ENCODE data around the gene BCL10. TPM values are rescaled to one million over a fixed set of nuclear protein-coding genes. Genes with fewer than 3 reads are reported as not detected.
A peak's percentile ranks its signal among the peaks of the same experiment; 100 is the strongest.

BCL10 gene
- total and polyA plus RNA-seq, 8 donors, result 25.0 to 33.5 (median 30.8) TPM

GRCh38 chr1:85311818-85312217 lies 35.4 kb upstream of the BCL10 start:
- H3K27me3 ChIP-seq, result peaks cover 0 to 17% of the 10 kb centered on the region in 2 donors
- intact Hi-C loops (cut with DNase I), result no loop called here
- no peak overlapping the region for H3K4me3 ChIP-seq
- H3K4me1 ChIP-seq, result peaks cover 9 to 13% of the 10 kb centered on the region in 2 donors
- no peak overlapping the region for H3K27ac ChIP-seq
- no peak for DNase-seq
- no peak for ATAC-seq
- H3K9me3 ChIP-seq, result no peaks in the 10 kb centered on the region
- TF ChIP-seq, protein P1, sequence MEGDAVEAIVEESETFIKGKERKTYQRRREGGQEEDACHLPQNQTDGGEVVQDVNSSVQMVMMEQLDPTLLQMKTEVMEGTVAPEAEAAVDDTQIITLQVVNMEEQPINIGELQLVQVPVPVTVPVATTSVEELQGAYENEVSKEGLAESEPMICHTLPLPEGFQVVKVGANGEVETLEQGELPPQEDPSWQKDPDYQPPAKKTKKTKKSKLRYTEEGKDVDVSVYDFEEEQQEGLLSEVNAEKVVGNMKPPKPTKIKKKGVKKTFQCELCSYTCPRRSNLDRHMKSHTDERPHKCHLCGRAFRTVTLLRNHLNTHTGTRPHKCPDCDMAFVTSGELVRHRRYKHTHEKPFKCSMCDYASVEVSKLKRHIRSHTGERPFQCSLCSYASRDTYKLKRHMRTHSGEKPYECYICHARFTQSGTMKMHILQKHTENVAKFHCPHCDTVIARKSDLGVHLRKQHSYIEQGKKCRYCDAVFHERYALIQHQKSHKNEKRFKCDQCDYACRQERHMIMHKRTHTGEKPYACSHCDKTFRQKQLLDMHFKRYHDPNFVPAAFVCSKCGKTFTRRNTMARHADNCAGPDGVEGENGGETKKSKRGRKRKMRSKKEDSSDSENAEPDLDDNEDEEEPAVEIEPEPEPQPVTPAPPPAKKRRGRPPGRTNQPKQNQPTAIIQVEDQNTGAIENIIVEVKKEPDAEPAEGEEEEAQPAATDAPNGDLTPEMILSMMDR (IDR thresholded peaks at IDR 0.05), result no peak
- H3K36me3 ChIP-seq, result no peaks in the 10 kb centered on the region

- ATAC-seq, result peak; percentile 21
- no peaks in the 10 kb centered on the region for H3K9me3 ChIP-seq
- intact Hi-C loops (cut with DNase I), result loop anchor here in 1 of 2 donors (10.0 kb wide), 2 partner anchors 276 to 386 kb away; partner anchors contain the start of gene CCN1
- DNase-seq, result no peak
- H3K4me1 ChIP-seq, result peaks cover 5 to 7% of the 10 kb centered on the region in 2 donors
- TF ChIP-seq, protein P1 (IDR thresholded peaks at IDR 0.05), result no peak
- no peak overlapping the region for H3K27ac ChIP-seq
- peaks cover 0 to 17% of the 10 kb centered on the region in 2 donors for H3K27me3 ChIP-seq
- no peaks in the 10 kb centered on the region for H3K36me3 ChIP-seq
- H3K4me3 ChIP-seq, result no peak overlapping the region
Measured at GRCh38 chr1:85308833-85309350, 32.5 kb upstream of the BCL10 start.

GRCh38 chr1:85307987-85308832 lies 31.8 kb upstream of the BCL10 start:
- peaks cover 3 to 7% of the 10 kb centered on the region in 2 donors for H3K4me1 ChIP-seq
- H3K36me3 ChIP-seq, result no peaks in the 10 kb centered on the region
- H3K27me3 ChIP-seq, result peaks cover 0 to 17% of the 10 kb centered on the region in 2 donors
- H3K27ac ChIP-seq, result no peak overlapping the region
- ATAC-seq (peak; percentile 100), DNase-seq (peak; percentile 83 to 93 (median 90))
- H3K9me3 ChIP-seq, result no peaks in the 10 kb centered on the region
- no peak overlapping the region for H3K4me3 ChIP-seq
- intact Hi-C loops (cut with DNase I), result loop anchor here in 1 of 2 donors (10.0 kb wide), 2 partner anchors 277 to 387 kb away; partner anchors contain the start of gene CCN1
- TF ChIP-seq, protein P1 (IDR thresholded peaks at IDR 0.05), result peak; percentile 87 to 96

DNA sequence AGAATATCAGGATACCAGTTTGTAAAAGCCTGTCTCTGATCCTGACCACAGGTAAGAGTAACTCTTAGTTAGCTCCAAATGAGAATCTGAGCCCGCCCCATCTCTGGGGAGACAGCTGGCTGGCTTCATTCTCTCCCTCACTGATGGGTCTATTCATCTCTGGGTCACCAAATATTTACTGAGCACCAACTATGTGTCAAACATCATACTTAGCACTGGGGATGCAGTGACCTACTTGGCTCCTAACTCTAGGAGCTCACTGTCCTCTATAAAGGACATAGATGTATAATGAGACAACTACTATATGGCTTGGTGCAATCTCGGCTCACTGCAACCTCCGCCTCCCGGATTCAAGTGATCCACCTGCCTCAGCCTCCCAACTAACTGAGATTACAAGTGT lies 29.8 kb upstream of the BCL10 start:
- H3K27me3 ChIP-seq, result peaks cover 0 to 17% of the 10 kb centered on the region in 2 donors
- H3K9me3 ChIP-seq, result no peaks in the 10 kb centered on the region
- H3K27ac ChIP-seq, result no peak overlapping the region
- ATAC-seq (no peak), DNase-seq (no peak)
- TF ChIP-seq, protein P1 (IDR thresholded peaks at IDR 0.05), result no peak
- H3K4me1 ChIP-seq, result peaks cover 3 to 7% of the 10 kb centered on the region in 2 donors
- intact Hi-C loops (cut with DNase I), result loop anchor here in 1 of 2 donors (10.0 kb wide), 2 partner anchors 279 to 389 kb away; partner anchors contain the start of gene CCN1
- H3K36me3 ChIP-seq, result no peaks in the 10 kb centered on the region
- H3K4me3 ChIP-seq, result no peak overlapping the region

Data from left lung (tissue), 10 donors.